A549 (cell line): ENCODE measurements around the gene PACS2. TPM values are rescaled to one million over a fixed set of nuclear protein-coding genes. Genes with fewer than 3 reads are reported as not detected.

ENCODE experiments used
- ATAC-seq, 2 experiments: fragments of 200-7000 bp in 1 of 2; fragments of >200 bp in 1 of 2; cut with Nextera tagmentation in 1 of 2; cut with Tn5 transposase in 1 of 2; 3 replicates each; pipeline versions ENCODE4 v1.8.0 to v1.9.1; 2018 to 2020; ENCODE audit warnings: mild to moderate bottlenecking in 1 of 2, moderate library complexity in 1 of 2
- CTCF ChIA-PET: fragments of 300-600 bp; sonication (Branson Sonifier 250); formaldehyde crosslinking; extraction: SDS; loops from one replicate; lab custom pipeline; 2021; ENCODE audit warnings: antibody characterized with exemption, inconsistent platforms; lab: Yijun Ruan, JAX
- POLR2A ChIA-PET: fragments of 350-600 bp; formaldehyde crosslinking; extraction: SDS; loops from one replicate; lab custom pipeline; 2021; ENCODE audit warnings: antibody characterized with exemption, inconsistent platforms; lab: Yijun Ruan, JAX
- DNase-seq, 2 experiments: peaks; one replicate each; pipeline versions ENCODE4 v3.0.0 to v3.0.0-alpha.2; 2011 to 2016; ENCODE audit warnings: low read depth in 1 of 2, low spot score in 1 of 2
- FAIRE-seq: peaks from 2 replicates; lab custom pipeline; 2011; peaks lifted over from hg19 to GRCh38; lab: Jason Lieb, UNC
- H3K27ac ChIP-seq, 2 experiments: fragments of >200 bp; sonication (Bioruptor Twin); formaldehyde crosslinking; 3 replicates each; pipeline ENCODE4 v1.5.1; 2016 to 2017
- H3K4me1 ChIP-seq: fragments of >200 bp; sonication (Bioruptor Twin); formaldehyde crosslinking; 3 replicates; pipeline ENCODE4 v1.6.1; 2016
- H3K4me2 ChIP-seq: fragments of >200 bp; sonication (Bioruptor Twin); formaldehyde crosslinking; 3 replicates; pipeline ENCODE4 v1.6.1; 2016
- H3K4me3 ChIP-seq: fragments of >200 bp; sonication (Bioruptor Twin); formaldehyde crosslinking; 3 replicates; pipeline ENCODE4 v1.5.1; 2016
- H3K9me3 ChIP-seq: fragments of >200 bp; sonication (Bioruptor Twin); formaldehyde crosslinking; 3 replicates; pipeline ENCODE4 v1.6.1; 2016
- BHLHE40 ChIP-seq: IDR thresholded peaks from 2 replicates; pipeline ENCODE4 v1.6.1; 2012; ENCODE audit warnings: low read depth, low read length, inconsistent platforms
- CBX8 ChIP-seq: fragments of 200-600 bp; sonication (generic); IDR thresholded peaks from 2 replicates; pipeline ENCODE4 v1.6.1; 2016
- CEBPB ChIP-seq, 2 experiments: fragments of >200 bp in 1 of 2; sonication (Bioruptor Twin) in 1 of 2; formaldehyde crosslinking in 1 of 2; IDR thresholded peaks; 2 replicates each; pipeline ENCODE4 v1.6.1; 2012 to 2016
- CHD4 ChIP-seq: fragments of 200-600 bp; sonication (generic); IDR thresholded peaks from 2 replicates; pipeline ENCODE4 v1.6.1; 2016; ENCODE audit warnings: antibody characterized with exemption, mild to moderate bottlenecking, borderline replicate concordance
- EHF ChIP-seq: fragments of 250-450 bp; sonication (Bioruptor Pico); IDR thresholded peaks from 2 replicates; pipeline ENCODE4 v1.5.0; 2020; ENCODE audit warnings: mild to moderate bottlenecking
- ESRRA ChIP-seq: fragments of 150-350 bp; IDR thresholded peaks from 2 replicates; pipeline ENCODE4 v1.6.1; 2014; ENCODE audit warnings: mild to moderate bottlenecking, low read length, borderline replicate concordance
- FOSB ChIP-seq: fragments of 250-450 bp; sonication (Bioruptor Pico); IDR thresholded peaks from 2 replicates; pipeline ENCODE4 v1.5.0; 2020; ENCODE audit warnings: mild to moderate bottlenecking, moderate library complexity
- FOSL2 ChIP-seq, 2 experiments: fragments of 450-650 bp in 1 of 2; fragments of >200 bp in 1 of 2; sonication (Bioruptor Twin) in 1 of 2; formaldehyde crosslinking; IDR thresholded peaks; 2 replicates each; pipeline versions ENCODE4 v1.5.0 to v1.6.1; 2016 to 2020; ENCODE audit warnings: mild to moderate bottlenecking in 1 of 2, moderate library complexity in 1 of 2
- HDAC2 ChIP-seq: fragments of 200-600 bp; sonication (generic); IDR thresholded peaks from 2 replicates; pipeline ENCODE4 v1.6.1; 2016
- HOXA7 ChIP-seq: fragments of 250-450 bp; sonication (Bioruptor Pico); IDR thresholded peaks from 2 replicates; pipeline ENCODE4 v1.5.0; 2020; ENCODE audit warnings: mild to moderate bottlenecking, moderate library complexity
- HOXB13 ChIP-seq: fragments of 250-450 bp; sonication (Bioruptor Pico); IDR thresholded peaks from 2 replicates; pipeline ENCODE4 v1.5.0; 2020; ENCODE audit warnings: low read depth, mild to moderate bottlenecking, moderate library complexity
- MAZ ChIP-seq: fragments of 150-350 bp; IDR thresholded peaks from 2 replicates; pipeline ENCODE4 v1.6.1; 2014; ENCODE audit warnings: antibody characterized with exemption, low read depth, low read length, borderline replicate concordance
- NFE2L2 ChIP-seq: fragments of 150-350 bp; conservative IDR thresholded peaks from 2 replicates; pipeline ENCODE4 v1.6.1; 2014; ENCODE audit warnings: low read length
- NPAS2 ChIP-seq: fragments of 250-450 bp; sonication (Bioruptor Pico); IDR thresholded peaks from 2 replicates; pipeline ENCODE4 v1.8.0; 2022; ENCODE audit warnings: mild to moderate bottlenecking, moderate library complexity, borderline replicate concordance
- POLR2A ChIP-seq: IDR thresholded peaks from 2 replicates; pipeline ENCODE4 v1.6.1; 2012; ENCODE audit warnings: mild to moderate bottlenecking, low read length
- RNF2 ChIP-seq: fragments of 200-600 bp; sonication (generic); IDR thresholded peaks from 2 replicates; pipeline ENCODE4 v1.6.1; 2016; ENCODE audit warnings: low read depth, mild to moderate bottlenecking, antibody characterized with exemption, moderate library complexity, borderline replicate concordance
- SMC3 ChIP-seq: fragments of >200 bp; sonication (Bioruptor Twin); formaldehyde crosslinking; IDR thresholded peaks from 3 replicates; pipeline ENCODE4 v1.6.1; 2018; ENCODE audit warnings: inconsistent platforms
- TFCP2L1 ChIP-seq: fragments of 250-450 bp; sonication (Bioruptor Pico); IDR thresholded peaks from 2 replicates; pipeline ENCODE4 v1.5.0; 2021; ENCODE audit warnings: mild to moderate bottlenecking
- ZC3H11A ChIP-seq: fragments of 450-650 bp; IDR thresholded peaks from 2 replicates; pipeline ENCODE4 v1.6.1; 2014; ENCODE audit warnings: antibody characterized with exemption, mild to moderate bottlenecking
- ZFP36 ChIP-seq: fragments of 450-650 bp; IDR thresholded peaks from 2 replicates; pipeline ENCODE4 v1.6.1; 2014; ENCODE audit warnings: borderline replicate concordance; ENCODE audit not compliant: partially characterized antibody
- ZSCAN20 ChIP-seq: fragments of 250-450 bp; sonication (Bioruptor Pico); IDR thresholded peaks from 2 replicates; pipeline ENCODE4 v1.8.0; 2022; ENCODE audit warnings: mild to moderate bottlenecking, moderate library complexity
- WGBS: methylation state at CpG from one replicate; pipeline ENCODE4 v1.1.6; 2017; ENCODE audit errors: missing lambda C conversion rate; 5-methylcytosine and 5-hydroxymethylcytosine counted together
- polyA plus RNA-seq, 4 experiments: library from polyadenylated mRNA; depleted of rRNA in 3 of 4; stranded (reverse); fragments of >200 nt; fragmentation: RNase III in 1 of 4; extraction: RNeasy Plus Mini Kit Qiagen cat#74134 plus additional on column Dnase treatment in 1 of 4; gene quantifications; 2 replicates in 3 of 4; 3 replicates in 1 of 4; pipeline ENCODE4 v1.2.3, GENCODE V29; 2011 to 2017
- TF ChIP-seq, protein P1 (sequence below): fragments of >200 bp; sonication (Bioruptor Twin); formaldehyde crosslinking; IDR thresholded peaks from 2 replicates; pipeline ENCODE4 v1.6.1; 2016
- TF ChIP-seq, protein P2 (sequence below): fragments of >200 bp; sonication (Bioruptor Twin); formaldehyde crosslinking; IDR thresholded peaks from 3 replicates; pipeline ENCODE4 v1.5.1; 2016
- TF ChIP-seq, protein P3 (sequence below): fragments of 250-450 bp; sonication (Bioruptor Pico); IDR thresholded peaks from 2 replicates; pipeline ENCODE4 v1.5.0; 2021; ENCODE audit warnings: mild to moderate bottlenecking, moderate library complexity, borderline replicate concordance
- TF ChIP-seq, protein P4 (sequence below): fragments of 450-650 bp; IDR thresholded peaks from 2 replicates; pipeline ENCODE4 v1.6.1; 2014; ENCODE audit warnings: antibody characterized with exemption

Gene PACS2
- polyA plus RNA-seq, 2 of the 4 experiments (the other 2 are of a cell fraction), result 11.9 to 24.5 TPM

DNA sequence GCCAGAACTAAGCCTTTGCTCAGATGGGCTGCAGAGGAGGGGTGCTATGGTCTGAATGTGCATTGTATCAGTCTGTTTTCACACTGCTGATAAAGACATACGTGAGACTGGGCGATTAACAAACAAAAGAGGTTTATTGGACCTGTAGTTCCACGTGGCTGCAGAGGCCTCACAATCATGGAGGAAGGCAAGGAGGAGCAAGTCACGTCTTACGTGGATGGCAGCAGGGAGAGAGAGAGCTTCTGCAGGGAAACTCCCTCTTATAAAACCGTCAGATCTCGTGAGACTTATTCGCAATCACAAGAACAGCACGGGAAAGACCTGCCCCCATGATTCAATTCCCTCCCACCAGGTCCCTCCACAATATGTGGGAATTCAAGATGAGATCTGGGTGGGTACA lies 10.0 kb upstream of the PACS2 start:
- Histone ChIP-seq H3K4me1 (0 out of 3 replicates have a peak, but pooled peaks cover 3% of the 10 kb centered on the region), H3K27ac (no peak overlapping the region), H3K9me3 (no peaks in the 10 kb centered on the region), H3K4me3 (no peak overlapping the region), H3K4me2 (no peak overlapping the region)
- POLR2A ChIA-PET, result no interaction called here
- WGBS, result 84% methylated on average over 9 of the region's 9 CpGs
- no peak for ATAC-seq
- DNase-seq, result no peak
- FAIRE-seq, result no peak
- CTCF ChIA-PET, result interaction anchor here (1.0 kb wide), 2 partner anchors 9 kb away, joined by 3 read pairs; partner anchors contain the start of gene PACS2
- no peak for TF ChIP-seq MAZ
- TF ChIP-seq HOXA7 (CRISPR knock-in tag), result no peak
- TF ChIP-seq FOSL2 (IDR thresholded peaks at IDR 0.05), result no peak
- no peak for TF ChIP-seq FOSL2 (CRISPR knock-in tag; IDR thresholded peaks at IDR 0.05)
- TF ChIP-seq CEBPB (IDR thresholded peaks at IDR 0.05), result no peak
- TF ChIP-seq FOSB, result no peak
- TF ChIP-seq EHF (CRISPR knock-in tag), result no peak
- no peak for TF ChIP-seq BHLHE40
- no peak for TF ChIP-seq TFCP2L1
- no peak for TF ChIP-seq ZFP36
- TF ChIP-seq, protein P1, sequence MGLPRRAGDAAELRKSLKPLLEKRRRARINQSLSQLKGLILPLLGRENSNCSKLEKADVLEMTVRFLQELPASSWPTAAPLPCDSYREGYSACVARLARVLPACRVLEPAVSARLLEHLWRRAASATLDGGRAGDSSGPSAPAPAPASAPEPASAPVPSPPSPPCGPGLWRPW, result no peak
- TF ChIP-seq ESRRA, result no peak
- no peak for TF ChIP-seq CHD4
- TF ChIP-seq, protein P2, sequence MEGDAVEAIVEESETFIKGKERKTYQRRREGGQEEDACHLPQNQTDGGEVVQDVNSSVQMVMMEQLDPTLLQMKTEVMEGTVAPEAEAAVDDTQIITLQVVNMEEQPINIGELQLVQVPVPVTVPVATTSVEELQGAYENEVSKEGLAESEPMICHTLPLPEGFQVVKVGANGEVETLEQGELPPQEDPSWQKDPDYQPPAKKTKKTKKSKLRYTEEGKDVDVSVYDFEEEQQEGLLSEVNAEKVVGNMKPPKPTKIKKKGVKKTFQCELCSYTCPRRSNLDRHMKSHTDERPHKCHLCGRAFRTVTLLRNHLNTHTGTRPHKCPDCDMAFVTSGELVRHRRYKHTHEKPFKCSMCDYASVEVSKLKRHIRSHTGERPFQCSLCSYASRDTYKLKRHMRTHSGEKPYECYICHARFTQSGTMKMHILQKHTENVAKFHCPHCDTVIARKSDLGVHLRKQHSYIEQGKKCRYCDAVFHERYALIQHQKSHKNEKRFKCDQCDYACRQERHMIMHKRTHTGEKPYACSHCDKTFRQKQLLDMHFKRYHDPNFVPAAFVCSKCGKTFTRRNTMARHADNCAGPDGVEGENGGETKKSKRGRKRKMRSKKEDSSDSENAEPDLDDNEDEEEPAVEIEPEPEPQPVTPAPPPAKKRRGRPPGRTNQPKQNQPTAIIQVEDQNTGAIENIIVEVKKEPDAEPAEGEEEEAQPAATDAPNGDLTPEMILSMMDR, result no peak

DNA sequence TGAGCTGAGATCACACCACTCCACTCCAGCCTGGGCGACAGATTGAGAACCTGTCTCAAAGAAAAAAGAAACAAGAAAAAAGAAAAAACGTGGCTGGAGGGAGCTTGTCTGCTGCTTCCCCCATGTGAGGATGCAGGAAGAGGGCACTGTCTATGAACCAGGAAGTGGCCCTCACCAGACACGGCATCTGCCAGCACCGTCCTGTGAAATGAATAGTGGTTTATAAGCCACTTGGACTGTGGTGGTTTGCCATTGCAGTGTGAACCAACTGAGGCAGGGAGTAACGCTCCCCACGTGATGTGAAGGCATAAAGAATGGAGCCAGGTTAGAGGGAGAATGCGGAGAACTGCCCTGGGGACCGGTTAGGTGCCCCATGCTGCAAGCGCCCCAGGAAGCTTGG lies 9.2 kb upstream of the PACS2 start:
- Histone ChIP-seq H3K9me3 (no peaks in the 10 kb centered on the region), H3K4me2 (no peak overlapping the region), H3K27ac (no peak overlapping the region), H3K4me1 (0 out of 3 replicates have a peak, but pooled peaks cover 3% of the 10 kb centered on the region), H3K4me3 (no peak overlapping the region)
- ATAC-seq, result no peak
- WGBS, result 76% methylated on average over 9 of the region's 9 CpGs
- ChIA-PET POLR2A (no interaction called here), CTCF (interaction anchor here (1.0 to 1.2 kb wide), 2 partner anchors 9 to 28 kb away, joined by 3 read pairs; partner anchors contain the start of gene PACS2)
- FAIRE-seq, result no peak
- DNase-seq, result no peak
- TF ChIP-seq POLR2A (no peak), ZC3H11A (no peak)
- TF ChIP-seq, protein P1, result no peak

DNA sequence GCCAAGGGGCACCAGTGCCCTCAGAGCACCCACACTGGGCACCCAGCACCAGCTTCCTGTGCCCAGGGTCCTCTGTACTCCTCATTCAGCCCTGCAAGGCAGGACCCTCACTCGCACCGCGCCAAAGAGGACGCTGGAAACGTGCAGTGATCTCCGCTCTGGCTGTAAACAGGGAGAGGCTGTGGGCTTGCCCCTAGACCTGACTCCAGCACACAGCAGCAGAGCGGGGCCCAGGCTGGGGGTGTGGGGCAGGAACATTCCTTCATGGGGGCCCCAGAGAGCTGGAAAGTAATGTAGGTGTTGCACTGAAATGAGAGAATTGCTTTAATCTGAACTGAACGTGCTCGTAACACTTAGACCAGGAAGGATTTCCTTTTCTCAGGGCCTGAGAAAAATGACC lies 8.8 kb upstream of the PACS2 start:
- Histone ChIP-seq H3K4me1 (0 out of 3 replicates have a peak, but pooled peaks cover 3% of the 10 kb centered on the region), H3K4me3 (no peak overlapping the region), H3K9me3 (no peaks in the 10 kb centered on the region), H3K27ac (no peak overlapping the region), H3K4me2 (no peak overlapping the region)
- no peak for DNase-seq
- 86% methylated on average over 9 of the region's 9 CpGs for WGBS
- ChIA-PET CTCF (interaction anchor here (1.0 to 1.2 kb wide), 3 partner anchors 8 to 215 kb away, joined by 3 read pairs; partner anchors contain the start of gene PACS2), POLR2A (no interaction called here)
- FAIRE-seq, result no peak
- TF ChIP-seq HDAC2, result no peak
- no peak for TF ChIP-seq CBX8
- no peak for TF ChIP-seq BHLHE40
- no peak for ATAC-seq

DNA sequence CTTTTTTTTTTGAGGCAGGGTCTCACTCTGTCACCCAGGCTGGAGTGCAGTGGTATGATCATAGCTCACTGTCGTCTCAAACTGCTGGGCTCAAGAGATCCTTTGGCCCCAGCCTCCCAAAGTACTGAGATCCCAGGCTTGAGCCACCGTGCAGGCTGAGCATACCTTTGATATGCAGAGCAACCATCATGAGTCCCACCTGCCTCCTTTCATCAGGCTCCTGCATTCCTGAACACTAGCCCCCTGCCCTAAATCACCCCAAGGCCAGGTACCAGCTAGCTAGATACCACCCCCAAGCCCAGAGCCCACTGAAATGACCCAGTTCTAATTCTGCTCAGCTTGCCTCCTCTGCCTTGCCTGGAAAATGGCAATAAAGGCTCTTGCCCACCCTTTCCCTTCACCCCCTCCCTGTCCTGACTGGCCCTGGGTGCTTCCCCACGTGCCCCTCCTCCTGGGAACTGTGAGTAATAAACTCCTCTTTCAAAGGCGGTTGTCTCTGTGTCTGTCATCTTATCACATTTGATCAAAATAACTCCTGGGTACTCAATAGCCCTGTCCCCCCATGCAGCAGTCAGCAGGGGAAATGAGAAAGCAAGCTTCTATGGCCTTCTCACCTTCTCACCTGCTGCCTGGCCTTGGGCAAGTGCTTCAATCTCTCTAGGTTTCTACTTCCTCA lies 7.4 kb upstream of the PACS2 start:
- 63% methylated on average over 4 of the region's 4 CpGs for WGBS
- ATAC-seq, result no peak
- TF ChIP-seq ZC3H11A, result no peak
- TF ChIP-seq, protein P3, sequence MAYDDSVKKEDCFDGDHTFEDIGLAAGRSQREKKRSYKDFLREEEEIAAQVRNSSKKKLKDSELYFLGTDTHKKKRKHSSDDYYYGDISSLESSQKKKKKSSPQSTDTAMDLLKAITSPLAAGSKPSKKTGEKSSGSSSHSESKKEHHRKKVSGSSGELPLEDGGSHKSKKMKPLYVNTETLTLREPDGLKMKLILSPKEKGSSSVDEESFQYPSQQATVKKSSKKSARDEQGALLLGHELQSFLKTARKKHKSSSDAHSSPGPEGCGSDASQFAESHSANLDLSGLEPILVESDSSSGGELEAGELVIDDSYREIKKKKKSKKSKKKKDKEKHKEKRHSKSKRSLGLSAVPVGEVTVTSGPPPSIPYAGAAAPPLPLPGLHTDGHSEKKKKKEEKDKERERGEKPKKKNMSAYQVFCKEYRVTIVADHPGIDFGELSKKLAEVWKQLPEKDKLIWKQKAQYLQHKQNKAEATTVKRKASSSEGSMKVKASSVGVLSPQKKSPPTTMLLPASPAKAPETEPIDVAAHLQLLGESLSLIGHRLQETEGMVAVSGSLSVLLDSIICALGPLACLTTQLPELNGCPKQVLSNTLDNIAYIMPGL (CRISPR knock-in tag), result no peak
- TF ChIP-seq ZFP36, result no peak
- no peak for TF ChIP-seq NPAS2 (CRISPR knock-in tag)
- no peak for TF ChIP-seq ESRRA
- no peak for TF ChIP-seq ZSCAN20
- TF ChIP-seq NFE2L2, result no peak
- TF ChIP-seq SMC3, result no peak
- TF ChIP-seq, protein P4, sequence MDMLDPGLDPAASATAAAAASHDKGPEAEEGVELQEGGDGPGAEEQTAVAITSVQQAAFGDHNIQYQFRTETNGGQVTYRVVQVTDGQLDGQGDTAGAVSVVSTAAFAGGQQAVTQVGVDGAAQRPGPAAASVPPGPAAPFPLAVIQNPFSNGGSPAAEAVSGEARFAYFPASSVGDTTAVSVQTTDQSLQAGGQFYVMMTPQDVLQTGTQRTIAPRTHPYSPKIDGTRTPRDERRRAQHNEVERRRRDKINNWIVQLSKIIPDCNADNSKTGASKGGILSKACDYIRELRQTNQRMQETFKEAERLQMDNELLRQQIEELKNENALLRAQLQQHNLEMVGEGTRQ, result no peak
- TF ChIP-seq RNF2, result no peak
- TF ChIP-seq HOXB13 (CRISPR knock-in tag), result no peak
- Histone ChIP-seq H3K27ac (no peak overlapping the region), H3K4me1 (no peaks in the 10 kb centered on the region), H3K4me2 (no peak overlapping the region), H3K4me3 (no peak overlapping the region), H3K9me3 (no peaks in the 10 kb centered on the region)
- ChIA-PET CTCF (interaction anchor here (0.8 to 1.6 kb wide), 4 partner anchors 10 to 221 kb away, joined by 3 to 5 read pairs (median 3); no protein-coding TSS in a partner anchor), POLR2A (no interaction called here)
- DNase-seq, result no peak
- no peak for FAIRE-seq
